ENCODE measurements around the gene CERS4. TPM values are rescaled to one million over a fixed set of nuclear protein-coding genes. Genes with fewer than 3 reads are reported as not detected.

The CERS4 gene
- total and polyA plus RNA-seq, 10 of the 15 experiments (the other 5 are each of a cell fraction or from before 2014, with no cell fraction given) = 0.34 to 62.1 (median 20.7) TPM

- 0 out of 2 replicates have a peak, but pooled peaks have one; percentile 68 for TF ChIP-seq ESRRA (IDR thresholded peaks at IDR 0.05; ENCODE audit: low read length)
- peak; percentile 76 for TF ChIP-seq SIN3A (IDR thresholded peaks at IDR 0.05; ENCODE audit: low read depth, low read length)
- TF ChIP-seq FOXM1 (IDR thresholded peaks at IDR 0.05; ENCODE audit: low read depth, low read length) = no peak
- TF ChIP-seq TAF1 (IDR thresholded peaks at IDR 0.05; ENCODE audit: borderline replicate concordance, low read depth, low read length) = peak; percentile 39; the same call in 1 of the 2 replicates
- peak; percentile 52; the same call in 1 of the 2 replicates for TF ChIP-seq REST (IDR thresholded peaks at IDR 0.05; ENCODE audit: low read depth, low read length)
- no peak for TF ChIP-seq CEBPB (IDR thresholded peaks at IDR 0.05; ENCODE audit: borderline replicate concordance in 1 of 2, low read depth in 2 of 2, low read length in 2 of 2)
These were observed 99.0 kb downstream of the CERS4 start, which contains the start of gene CD320 (continued) for GRCh38 chr19:8307965-8308866.

- peak overlapping the region; percentile 78 for H3K4me2 ChIP-seq (ENCODE audit: control insufficient read depth, insufficient read depth)
- in situ Hi-C loops (cut with MboI) = loop anchor here (5.0 kb wide), 1 partner anchor 37 kb away; no protein-coding TSS in a partner anchor
- H3K4me3 ChIP-seq = peak overlapping the region; percentile 91; the same call in 1 of the 2 replicates
- ChIA-PET RAD21 (ENCODE audit: unreplicated experiment) (no interaction called here), SMC1A (ENCODE audit: uncharacterized antibody, unreplicated experiment) (no interaction called here), CTCF (no interaction called here), POLR2A (interaction anchor here (1.0 kb wide), 1 partner anchor 42 kb away, joined by 9 read pairs; no protein-coding TSS in a partner anchor)
- H2AFZ ChIP-seq (ENCODE audit: control insufficient read depth, low read depth, low read length) = no peak overlapping the region
- intact Hi-C loops (cut with micrococcal nuclease; ENCODE audit: unreplicated experiment) = no loop called here
- ATAC-seq = no peak
- TSS peak; percentile 77 for BruUV-seq (replicated peaks)
- H3K36me3 ChIP-seq (ENCODE audit: control insufficient read depth in 2 of 2, insufficient read depth in 2 of 2, low read length in 1 of 2) = peaks cover 9 to 12% of the 10 kb centered on the region in 2 experiments; a peak in 3 of 4 replicates
- H3K79me2 ChIP-seq (ENCODE audit: control insufficient read depth, insufficient read depth, low read length) = peaks cover 21% of the 10 kb centered on the region
- H3K4me1 ChIP-seq (ENCODE audit: control insufficient read depth, insufficient read depth, low read length) = peaks cover 11% of the 10 kb centered on the region
- 79% methylated on average over 17 of the region's 17 CpGs for WGBS (ENCODE audit: insufficient coverage, insufficient replicate concordance, low lambda C conversion rate, missing lambda C conversion rate)
- H3K9me3 ChIP-seq (replicated peaks; ENCODE audit: control insufficient read depth, insufficient read depth, low read length) = no peaks in the 10 kb centered on the region
- H4K20me1 ChIP-seq (ENCODE audit: control insufficient read depth, insufficient read depth) = no peaks in the 10 kb centered on the region
- H3K27ac ChIP-seq (ENCODE audit: control insufficient read depth, insufficient read depth) = no peak overlapping the region
- H3K9ac ChIP-seq (ENCODE audit: control insufficient read depth, insufficient read depth, low read length) = no peak overlapping the region; the same call in 1 of the 2 replicates
- H3K27me3 ChIP-seq (replicated peaks in 1 of 2; ENCODE audit: control insufficient read depth in 2 of 2, insufficient read depth in 2 of 2, low read length in 1 of 2) = no peaks in the 10 kb centered on the region
- FAIRE-seq = no peak
- no peak for TF ChIP-seq LARP7 (IDR thresholded peaks at IDR 0.05)
- TF ChIP-seq JUND (IDR thresholded peaks at IDR 0.05; ENCODE audit: low read depth, low read length) = no peak
- TF ChIP-seq REST (IDR thresholded peaks at IDR 0.05; ENCODE audit: low read depth, low read length) = no peak
- no peak for DNase-seq (ENCODE audit: low read depth, low spot score)
These were observed 99.7 kb downstream of the CERS4 start for GRCh38 chr19:8308891-8309291.
